Raji (cell line): ENCODE results near the gene ATMIN.
A peak's percentile ranks its signal among the peaks of the same experiment; 100 is the strongest.

Source experiments
- POLR2A ChIP-seq: IDR thresholded peaks from 2 replicates; pipeline ENCODE4 v1.6.1; 2011; ENCODE audit warnings: low read depth, low read length, control low read depth; ENCODE audit not compliant: insufficient read depth

ATMIN gene

GRCh38 chr16:81035975-81036750, 521 bp downstream of the ATMIN start:
- peak; percentile 43 for TF ChIP-seq POLR2A

GRCh38 chr16:81036751-81037350, 1.2 kb downstream of the ATMIN start:
- no peak for TF ChIP-seq POLR2A

- no peak for TF ChIP-seq POLR2A
These were observed 4.5 kb downstream of the ATMIN start for GRCh38 chr16:81040131-81040530.

- no peak for TF ChIP-seq POLR2A
These were observed 5.2 kb downstream of the ATMIN start for GRCh38 chr16:81040842-81041241.

GRCh38 chr16:81041696-81042095, 6.1 kb downstream of the ATMIN start:
- no peak for TF ChIP-seq POLR2A

GRCh38 chr16:81042821-81043220, 7.2 kb downstream of the ATMIN start:
- TF ChIP-seq POLR2A, result no peak

- TF ChIP-seq POLR2A, result no peak
These were observed 18.1 kb downstream of the ATMIN start for GRCh38 chr16:81053761-81054160.

- TF ChIP-seq POLR2A, result no peak
These were observed 25.1 kb downstream of the ATMIN start for GRCh38 chr16:81060576-81061306.

- no peak for TF ChIP-seq POLR2A
These were observed 25.6 kb downstream of the ATMIN start for GRCh38 chr16:81061307-81061640.

GRCh38 chr16:81061871-81062608, 26.4 kb downstream of the ATMIN start:
- TF ChIP-seq POLR2A, result no peak

- TF ChIP-seq POLR2A, result no peak
These were observed 31.0 kb downstream of the ATMIN start for GRCh38 chr16:81066681-81067080.

- no peak for TF ChIP-seq POLR2A
These were observed 31.5 kb downstream of the ATMIN start for GRCh38 chr16:81067166-81067565.

GRCh38 chr16:81069063-81069462, 33.4 kb downstream of the ATMIN start:
- no peak for TF ChIP-seq POLR2A

- TF ChIP-seq POLR2A, result no peak
These were observed 35.3 kb downstream of the ATMIN start for GRCh38 chr16:81070979-81071378.

GRCh38 chr16:81071805-81072204, 36.2 kb downstream of the ATMIN start:
- no peak for TF ChIP-seq POLR2A
